ENCODE data around the gene FNTB. TPM values are rescaled to one million over a fixed set of nuclear protein-coding genes. Genes with fewer than 3 reads are reported as not detected.

Gene FNTB
- total and polyA plus RNA-seq, 9 of the 15 experiments (the other 6 are each of a cell fraction or from before 2014, with no cell fraction given): 6.9 to 23.2 (median 12.2) TPM

DNA sequence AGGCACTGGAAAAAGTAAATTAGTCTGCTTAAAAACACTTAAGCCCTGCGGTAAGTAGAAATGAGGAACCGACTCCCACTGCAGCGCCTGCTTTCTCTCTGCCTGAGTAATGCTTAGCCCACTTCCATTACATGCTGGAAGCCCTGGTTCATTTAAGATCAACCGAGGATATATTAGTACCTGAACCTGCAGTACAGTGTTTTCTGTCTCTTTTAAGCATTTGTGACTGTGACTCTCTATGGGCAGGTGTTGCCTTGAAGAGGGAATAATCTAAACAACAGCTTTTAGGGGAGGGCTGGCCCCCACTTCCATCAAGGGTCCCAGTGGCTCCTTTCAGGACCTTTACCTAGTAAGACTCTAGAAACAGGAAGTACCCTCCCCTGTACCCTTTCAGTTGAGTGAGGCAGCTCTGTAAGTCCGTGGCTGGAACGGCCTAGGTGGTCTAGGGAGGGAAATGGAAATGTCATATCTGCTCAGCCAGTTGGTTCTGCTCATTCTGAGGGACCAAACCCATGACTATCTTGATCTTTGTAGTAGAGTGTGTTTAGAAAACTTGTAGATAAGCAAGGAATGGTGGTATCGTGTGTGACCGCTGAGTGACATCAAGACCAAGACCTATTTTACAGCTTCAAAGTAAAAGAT, 56.2 kb downstream of the FNTB start (continued):
- TF ChIP-seq, protein P1, sequence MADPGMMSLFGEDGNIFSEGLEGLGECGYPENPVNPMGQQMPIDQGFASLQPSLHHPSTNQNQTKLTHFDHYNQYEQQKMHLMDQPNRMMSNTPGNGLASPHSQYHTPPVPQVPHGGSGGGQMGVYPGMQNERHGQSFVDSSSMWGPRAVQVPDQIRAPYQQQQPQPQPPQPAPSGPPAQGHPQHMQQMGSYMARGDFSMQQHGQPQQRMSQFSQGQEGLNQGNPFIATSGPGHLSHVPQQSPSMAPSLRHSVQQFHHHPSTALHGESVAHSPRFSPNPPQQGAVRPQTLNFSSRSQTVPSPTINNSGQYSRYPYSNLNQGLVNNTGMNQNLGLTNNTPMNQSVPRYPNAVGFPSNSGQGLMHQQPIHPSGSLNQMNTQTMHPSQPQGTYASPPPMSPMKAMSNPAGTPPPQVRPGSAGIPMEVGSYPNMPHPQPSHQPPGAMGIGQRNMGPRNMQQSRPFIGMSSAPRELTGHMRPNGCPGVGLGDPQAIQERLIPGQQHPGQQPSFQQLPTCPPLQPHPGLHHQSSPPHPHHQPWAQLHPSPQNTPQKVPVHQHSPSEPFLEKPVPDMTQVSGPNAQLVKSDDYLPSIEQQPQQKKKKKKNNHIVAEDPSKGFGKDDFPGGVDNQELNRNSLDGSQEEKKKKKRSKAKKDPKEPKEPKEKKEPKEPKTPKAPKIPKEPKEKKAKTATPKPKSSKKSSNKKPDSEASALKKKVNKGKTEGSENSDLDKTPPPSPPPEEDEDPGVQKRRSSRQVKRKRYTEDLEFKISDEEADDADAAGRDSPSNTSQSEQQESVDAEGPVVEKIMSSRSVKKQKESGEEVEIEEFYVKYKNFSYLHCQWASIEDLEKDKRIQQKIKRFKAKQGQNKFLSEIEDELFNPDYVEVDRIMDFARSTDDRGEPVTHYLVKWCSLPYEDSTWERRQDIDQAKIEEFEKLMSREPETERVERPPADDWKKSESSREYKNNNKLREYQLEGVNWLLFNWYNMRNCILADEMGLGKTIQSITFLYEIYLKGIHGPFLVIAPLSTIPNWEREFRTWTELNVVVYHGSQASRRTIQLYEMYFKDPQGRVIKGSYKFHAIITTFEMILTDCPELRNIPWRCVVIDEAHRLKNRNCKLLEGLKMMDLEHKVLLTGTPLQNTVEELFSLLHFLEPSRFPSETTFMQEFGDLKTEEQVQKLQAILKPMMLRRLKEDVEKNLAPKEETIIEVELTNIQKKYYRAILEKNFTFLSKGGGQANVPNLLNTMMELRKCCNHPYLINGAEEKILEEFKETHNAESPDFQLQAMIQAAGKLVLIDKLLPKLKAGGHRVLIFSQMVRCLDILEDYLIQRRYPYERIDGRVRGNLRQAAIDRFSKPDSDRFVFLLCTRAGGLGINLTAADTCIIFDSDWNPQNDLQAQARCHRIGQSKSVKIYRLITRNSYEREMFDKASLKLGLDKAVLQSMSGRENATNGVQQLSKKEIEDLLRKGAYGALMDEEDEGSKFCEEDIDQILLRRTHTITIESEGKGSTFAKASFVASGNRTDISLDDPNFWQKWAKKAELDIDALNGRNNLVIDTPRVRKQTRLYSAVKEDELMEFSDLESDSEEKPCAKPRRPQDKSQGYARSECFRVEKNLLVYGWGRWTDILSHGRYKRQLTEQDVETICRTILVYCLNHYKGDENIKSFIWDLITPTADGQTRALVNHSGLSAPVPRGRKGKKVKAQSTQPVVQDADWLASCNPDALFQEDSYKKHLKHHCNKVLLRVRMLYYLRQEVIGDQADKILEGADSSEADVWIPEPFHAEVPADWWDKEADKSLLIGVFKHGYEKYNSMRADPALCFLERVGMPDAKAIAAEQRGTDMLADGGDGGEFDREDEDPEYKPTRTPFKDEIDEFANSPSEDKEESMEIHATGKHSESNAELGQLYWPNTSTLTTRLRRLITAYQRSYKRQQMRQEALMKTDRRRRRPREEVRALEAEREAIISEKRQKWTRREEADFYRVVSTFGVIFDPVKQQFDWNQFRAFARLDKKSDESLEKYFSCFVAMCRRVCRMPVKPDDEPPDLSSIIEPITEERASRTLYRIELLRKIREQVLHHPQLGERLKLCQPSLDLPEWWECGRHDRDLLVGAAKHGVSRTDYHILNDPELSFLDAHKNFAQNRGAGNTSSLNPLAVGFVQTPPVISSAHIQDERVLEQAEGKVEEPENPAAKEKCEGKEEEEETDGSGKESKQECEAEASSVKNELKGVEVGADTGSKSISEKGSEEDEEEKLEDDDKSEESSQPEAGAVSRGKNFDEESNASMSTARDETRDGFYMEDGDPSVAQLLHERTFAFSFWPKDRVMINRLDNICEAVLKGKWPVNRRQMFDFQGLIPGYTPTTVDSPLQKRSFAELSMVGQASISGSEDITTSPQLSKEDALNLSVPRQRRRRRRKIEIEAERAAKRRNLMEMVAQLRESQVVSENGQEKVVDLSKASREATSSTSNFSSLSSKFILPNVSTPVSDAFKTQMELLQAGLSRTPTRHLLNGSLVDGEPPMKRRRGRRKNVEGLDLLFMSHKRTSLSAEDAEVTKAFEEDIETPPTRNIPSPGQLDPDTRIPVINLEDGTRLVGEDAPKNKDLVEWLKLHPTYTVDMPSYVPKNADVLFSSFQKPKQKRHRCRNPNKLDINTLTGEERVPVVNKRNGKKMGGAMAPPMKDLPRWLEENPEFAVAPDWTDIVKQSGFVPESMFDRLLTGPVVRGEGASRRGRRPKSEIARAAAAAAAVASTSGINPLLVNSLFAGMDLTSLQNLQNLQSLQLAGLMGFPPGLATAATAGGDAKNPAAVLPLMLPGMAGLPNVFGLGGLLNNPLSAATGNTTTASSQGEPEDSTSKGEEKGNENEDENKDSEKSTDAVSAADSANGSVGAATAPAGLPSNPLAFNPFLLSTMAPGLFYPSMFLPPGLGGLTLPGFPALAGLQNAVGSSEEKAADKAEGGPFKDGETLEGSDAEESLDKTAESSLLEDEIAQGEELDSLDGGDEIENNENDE (IDR thresholded peaks at IDR 0.05; ENCODE audit: low read depth, low read length): no peak
- TF ChIP-seq, protein P2, sequence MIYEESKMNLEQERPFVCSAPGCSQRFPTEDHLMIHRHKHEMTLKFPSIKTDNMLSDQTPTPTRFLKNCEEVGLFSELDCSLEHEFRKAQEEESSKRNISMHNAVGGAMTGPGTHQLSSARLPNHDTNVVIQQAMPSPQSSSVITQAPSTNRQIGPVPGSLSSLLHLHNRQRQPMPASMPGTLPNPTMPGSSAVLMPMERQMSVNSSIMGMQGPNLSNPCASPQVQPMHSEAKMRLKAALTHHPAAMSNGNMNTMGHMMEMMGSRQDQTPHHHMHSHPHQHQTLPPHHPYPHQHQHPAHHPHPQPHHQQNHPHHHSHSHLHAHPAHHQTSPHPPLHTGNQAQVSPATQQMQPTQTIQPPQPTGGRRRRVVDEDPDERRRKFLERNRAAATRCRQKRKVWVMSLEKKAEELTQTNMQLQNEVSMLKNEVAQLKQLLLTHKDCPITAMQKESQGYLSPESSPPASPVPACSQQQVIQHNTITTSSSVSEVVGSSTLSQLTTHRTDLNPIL (CRISPR knock-in tag; IDR thresholded peaks at IDR 0.05): no peak
- TF ChIP-seq SP1 (CRISPR knock-in tag; IDR thresholded peaks at IDR 0.05) (peak; percentile 34; the same call in 1 of the 2 replicates), MAZ (CRISPR knock-in tag; conservative IDR thresholded peaks at IDR 0.05 in 1 of 2, IDR thresholded peaks at IDR 0.05 in 1 of 2) (peak; percentile 37 to 47; a peak in 2 of 4 replicates), EGR1 (conservative IDR thresholded peaks at IDR 0.05) (no peak), FOXJ3 (CRISPR knock-in tag; IDR thresholded peaks at IDR 0.05) (no peak), TAF1 (IDR thresholded peaks at IDR 0.05; ENCODE audit: control insufficient read depth, extremely low read depth, insufficient read depth, low read length, severe bottlenecking) (no peak), GTF2A2 (tag; IDR thresholded peaks at IDR 0.05) (no peak), RAD51 (IDR thresholded peaks at IDR 0.05; ENCODE audit: borderline replicate concordance, low read depth) (no peak; the same call in 1 of the 2 replicates), HMG20A (CRISPR knock-in tag; conservative IDR thresholded peaks at IDR 0.05) (no peak), POLR3A (IDR thresholded peaks at IDR 0.05; ENCODE audit: borderline replicate concordance, extremely low read depth, insufficient read depth, insufficient read length) (no peak), ZNF408 (CRISPR knock-in tag; IDR thresholded peaks at IDR 0.05; ENCODE audit: low read depth) (no peak)
- TF ChIP-seq, protein P3, sequence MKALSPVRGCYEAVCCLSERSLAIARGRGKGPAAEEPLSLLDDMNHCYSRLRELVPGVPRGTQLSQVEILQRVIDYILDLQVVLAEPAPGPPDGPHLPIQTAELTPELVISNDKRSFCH (CRISPR knock-in tag; IDR thresholded peaks at IDR 0.05): no peak
- TF ChIP-seq, protein P3 (tag; IDR thresholded peaks at IDR 0.05): 0 out of 2 replicates have a peak, but pooled peaks have one; percentile 46

All from K562 (cell line).